NCI-H2107 (cell line): ENCODE measurements around the gene CACNA1C.

Source experiments
- DNase-seq: peaks from one replicate; lab custom pipeline; 2025; lab: John Stamatoyannopoulos, UW

The CACNA1C gene

GRCh38 chr12:2588345-2588744 lies 535.6 kb downstream of the CACNA1C start:
- no peak for DNase-seq

GRCh38 chr12:2589381-2589780 lies 536.6 kb downstream of the CACNA1C start:
- no peak for DNase-seq

GRCh38 chr12:2593045-2593444 lies 540.3 kb downstream of the CACNA1C start:
- DNase-seq = no peak

- no peak for DNase-seq
These were observed 543.7 kb downstream of the CACNA1C start for GRCh38 chr12:2596441-2596840.

- no peak for DNase-seq
These were observed 552.5 kb downstream of the CACNA1C start for GRCh38 chr12:2605301-2605700.

GRCh38 chr12:2606186-2606910 lies 553.6 kb downstream of the CACNA1C start:
- DNase-seq = no peak

- DNase-seq = no peak
These were observed 555.3 kb downstream of the CACNA1C start for GRCh38 chr12:2607881-2608607.

GRCh38 chr12:2608608-2608945 lies 555.8 kb downstream of the CACNA1C start:
- DNase-seq = no peak

GRCh38 chr12:2609020-2609419 lies 556.2 kb downstream of the CACNA1C start:
- DNase-seq = no peak

GRCh38 chr12:2610358-2610757 lies 557.6 kb downstream of the CACNA1C start:
- DNase-seq = no peak

- no peak for DNase-seq
These were observed 560.7 kb downstream of the CACNA1C start for GRCh38 chr12:2613326-2614073.

GRCh38 chr12:2614341-2614740 lies 561.6 kb downstream of the CACNA1C start:
- no peak for DNase-seq

GRCh38 chr12:2615665-2616402 lies 563.0 kb downstream of the CACNA1C start:
- no peak for DNase-seq

- DNase-seq = no peak
These were observed 564.0 kb downstream of the CACNA1C start for GRCh38 chr12:2616763-2617162.

- DNase-seq = no peak
These were observed 564.6 kb downstream of the CACNA1C start for GRCh38 chr12:2617365-2617764.

GRCh38 chr12:2618291-2618995 lies 565.7 kb downstream of the CACNA1C start:
- DNase-seq = no peak

GRCh38 chr12:2619136-2619535 lies 566.3 kb downstream of the CACNA1C start:
- DNase-seq = no peak

GRCh38 chr12:2622460-2622859 lies 569.7 kb downstream of the CACNA1C start:
- no peak for DNase-seq

GRCh38 chr12:2623472-2623871 lies 570.7 kb downstream of the CACNA1C start:
- DNase-seq = no peak

- no peak for DNase-seq
These were observed 571.9 kb downstream of the CACNA1C start for GRCh38 chr12:2624543-2625288.

- DNase-seq = no peak
These were observed 572.5 kb downstream of the CACNA1C start for GRCh38 chr12:2625289-2625612.
